IMR-90 (cell line): Measurements from ENCODE around the gene PRKCA. TPM values are rescaled to one million over a fixed set of nuclear protein-coding genes. Genes with fewer than 3 reads are reported as not detected.

Experiments
- ATAC-seq: fragments of 200-7000 bp; cut with Tn5 transposase; 2 replicates; pipeline ENCODE4 v1.9.1; 2020; ENCODE audit warnings: low read depth, mild to moderate bottlenecking, moderate library complexity
- BruUV-seq: library from RNA; stranded (reverse); fragments of 400-500 nt; replicated peaks from 2 replicates; lab custom pipeline; 2021; lab: Mats Ljungman, UMichigan
- CTCF ChIA-PET: fragments of 300-600 bp; formaldehyde crosslinking; extraction: SDS; loops from one replicate; lab custom pipeline; 2021; ENCODE audit warnings: antibody characterized with exemption; lab: Yijun Ruan, JAX
- POLR2A ChIA-PET: fragments of 300-600 bp; sonication (Branson Sonifier 250); formaldehyde crosslinking; loops from one replicate; lab custom pipeline; 2022; ENCODE audit warnings: antibody characterized with exemption; ENCODE audit not compliant: unreplicated experiment; lab: Charles Lee
- DNase-seq: peaks from one replicate; pipeline ENCODE4 v3.0.0; 2013
- H2AFZ ChIP-seq: replicated peaks from 2 replicates; pipeline ENCODE3; 2013; ENCODE audit warnings: low read length, mild to moderate bottlenecking; ENCODE audit not compliant: poor library complexity
- H2AK5ac ChIP-seq: 2 replicates; pipeline ENCODE4 v1.6.1; 2013; ENCODE audit warnings: low read depth, low read length, inconsistent platforms
- H2AK9ac ChIP-seq: replicated peaks from 2 replicates; pipeline ENCODE3; 2013; ENCODE audit warnings: mild to moderate bottlenecking, low read depth, low read length, moderate library complexity; ENCODE audit not compliant: poor library complexity
- H2BK120ac ChIP-seq: 2 replicates; pipeline ENCODE4 v1.6.1; 2013; ENCODE audit warnings: low read depth, low read length, inconsistent platforms
- H2BK15ac ChIP-seq: 3 replicates; pipeline ENCODE4 v1.6.1; 2013; ENCODE audit warnings: low read depth, low read length, inconsistent platforms
- H2BK20ac ChIP-seq: 2 replicates; pipeline ENCODE4 v1.6.1; 2013; ENCODE audit warnings: low read depth, mild to moderate bottlenecking, inconsistent platforms, low read length, moderate library complexity
- H2BK5ac ChIP-seq: 2 replicates; pipeline ENCODE4 v1.6.1; 2013; ENCODE audit warnings: mild to moderate bottlenecking, low read depth, low read length, inconsistent platforms; ENCODE audit not compliant: poor library complexity, severe bottlenecking
- H3K14ac ChIP-seq: replicated peaks from 2 replicates; pipeline ENCODE4 v1.6.1; 2013; ENCODE audit warnings: low read depth, low read length, inconsistent platforms
- H3K18ac ChIP-seq: 2 replicates; pipeline ENCODE4 v1.6.1; 2013; ENCODE audit warnings: low read depth, low read length, control low read depth
- H3K23ac ChIP-seq: 2 replicates; pipeline ENCODE4 v1.6.1; 2013; ENCODE audit warnings: low read depth, low read length, inconsistent platforms
- H3K27ac ChIP-seq: 2 replicates; pipeline ENCODE4 v1.5.1; 2013; ENCODE audit warnings: mild to moderate bottlenecking, control low read depth, low read length; ENCODE audit not compliant: insufficient read depth
- H3K27me3 ChIP-seq: 2 replicates; pipeline ENCODE4 v1.6.1; 2013; ENCODE audit warnings: low read length; ENCODE audit not compliant: control insufficient read depth, insufficient read depth
- H3K36me3 ChIP-seq: 2 replicates; pipeline ENCODE4 v1.6.1; 2013; ENCODE audit warnings: low read length, mixed read lengths; ENCODE audit not compliant: control insufficient read depth, insufficient read depth
- H3K4ac ChIP-seq: 2 replicates; pipeline ENCODE4 v1.6.1; 2013; ENCODE audit warnings: low read depth, low read length, inconsistent platforms
- H3K4me1 ChIP-seq: 2 replicates; pipeline ENCODE4 v1.6.1; 2013; ENCODE audit warnings: low read length, mixed read lengths; ENCODE audit not compliant: control insufficient read depth, insufficient read depth
- H3K4me2 ChIP-seq: 2 replicates; pipeline ENCODE4 v1.6.1; 2013; ENCODE audit warnings: low read depth, mild to moderate bottlenecking, control low read depth, low read length, moderate library complexity
- H3K4me3 ChIP-seq: 2 replicates; pipeline ENCODE4 v1.5.1; 2013; ENCODE audit warnings: low read depth, mild to moderate bottlenecking, control low read depth, low read length, moderate library complexity; ENCODE audit not compliant: insufficient read depth
- H3K56ac ChIP-seq: 2 replicates; pipeline ENCODE4 v1.6.1; 2013; ENCODE audit warnings: low read length, inconsistent platforms; ENCODE audit not compliant: insufficient read depth; ENCODE audit errors: extremely low read depth
- H3K79me1 ChIP-seq, 2 experiments: 2 replicates each; pipeline ENCODE4 v1.6.1; 2013; ENCODE audit warnings: low read length in 2 of 2, inconsistent platforms in 1 of 2, low read depth in 1 of 2
- H3K9ac ChIP-seq: 2 replicates; pipeline ENCODE4 v1.6.1; 2013; ENCODE audit warnings: low read depth, low read length, control low read depth
- H3K9me1 ChIP-seq: 2 replicates; pipeline ENCODE4 v1.6.1; 2013; ENCODE audit warnings: low read length, inconsistent platforms; ENCODE audit not compliant: insufficient read depth
- H3K9me3 ChIP-seq: 2 replicates; pipeline ENCODE4 v1.6.1; 2013; ENCODE audit warnings: low read length; ENCODE audit not compliant: control insufficient read depth, insufficient read depth
- H4K20me1 ChIP-seq: 2 replicates; pipeline ENCODE4 v1.6.1; 2013; ENCODE audit warnings: low read length, inconsistent platforms; ENCODE audit not compliant: insufficient read depth
- H4K5ac ChIP-seq: 2 replicates; pipeline ENCODE4 v1.6.1; 2013; ENCODE audit warnings: mild to moderate bottlenecking, low read depth, low read length, control low read depth
- H4K8ac ChIP-seq, 2 experiments: 2 replicates each; pipeline ENCODE4 v1.6.1; 2013; ENCODE audit warnings: low read depth in 2 of 2, low read length in 2 of 2, control low read depth in 1 of 2, inconsistent platforms in 1 of 2
- H4K91ac ChIP-seq: 2 replicates; pipeline ENCODE4 v1.6.1; 2013; ENCODE audit warnings: low read depth, low read length, inconsistent platforms; ENCODE audit not compliant: insufficient read depth
- CEBPB ChIP-seq: IDR thresholded peaks from 2 replicates; pipeline ENCODE4 v1.6.1; 2012; ENCODE audit warnings: low read depth, low read length, improper control_type of control experiment
- CHD1 ChIP-seq: IDR thresholded peaks from 2 replicates; pipeline ENCODE4 v1.6.1; 2012; ENCODE audit warnings: low read depth, low read length, improper control_type of control experiment
- CTCF ChIP-seq: conservative IDR thresholded peaks from 2 replicates; pipeline ENCODE4 v1.5.1; 2012; ENCODE audit warnings: mild to moderate bottlenecking, low read depth, low read length, improper control_type of control experiment
- ELK1 ChIP-seq: fragments of 150-350 bp; IDR thresholded peaks from 2 replicates; pipeline ENCODE4 v1.6.1; 2016; ENCODE audit warnings: low read depth, mild to moderate bottlenecking, low read length, moderate library complexity, borderline replicate concordance
- FOS ChIP-seq: fragments of 150-350 bp; IDR thresholded peaks from 2 replicates; pipeline ENCODE4 v1.6.1; 2016; ENCODE audit warnings: low read depth, low read length
- MAZ ChIP-seq: IDR thresholded peaks from 2 replicates; pipeline ENCODE4 v1.6.1; 2012; ENCODE audit warnings: low read depth, mild to moderate bottlenecking, low read length, improper control_type of control experiment, moderate library complexity, borderline replicate concordance
- MXI1 ChIP-seq: IDR thresholded peaks from 2 replicates; pipeline ENCODE4 v1.6.1; 2012; ENCODE audit warnings: low read depth, mild to moderate bottlenecking, low read length, moderate library complexity, borderline replicate concordance
- NFE2L2 ChIP-seq: fragments of 150-350 bp; IDR thresholded peaks from 2 replicates; pipeline ENCODE4 v1.6.1; 2016; ENCODE audit warnings: low read depth, mild to moderate bottlenecking, low read length
- RAD21 ChIP-seq: IDR thresholded peaks from 2 replicates; pipeline ENCODE4 v1.6.1; 2012; ENCODE audit warnings: low read length, improper control_type of control experiment
- RCOR1 ChIP-seq: IDR thresholded peaks from 2 replicates; pipeline ENCODE4 v1.6.1; 2012; ENCODE audit warnings: mild to moderate bottlenecking, low read length, improper control_type of control experiment; ENCODE audit not compliant: insufficient replicate concordance
- WGBS, 2 experiments: methylation state at CpG; one replicate each; pipeline versions ENCODE4 v1.1.5 to v1.1.7; 2013; ENCODE audit warnings: missing lambda C conversion rate in 2 of 2; ENCODE audit not compliant: insufficient read length in 1 of 2; ENCODE audit errors: extremely low coverage in 2 of 2; 5-methylcytosine and 5-hydroxymethylcytosine counted together
- dilution Hi-C: fragments of 300-500 bp; cut with HindIII; formaldehyde crosslinking; loops from one replicate; pipeline ENCODE4 v1.14.3; 2018; ENCODE audit warnings: low sequenced_read_pairs; ENCODE audit not compliant: unreplicated experiment
- in situ Hi-C: fragments of 300-500 bp; cut with MboI; formaldehyde crosslinking; loops from 3 replicates; pipeline ENCODE4 v1.14.3; 2019; ENCODE audit warnings: low sequenced_read_pairs, inconsistent platforms, mixed read lengths
- intact Hi-C: fragments of 100-400 bp; cut with micrococcal nuclease; formaldehyde crosslinking; loops from 2 replicates; pipeline ENCODE4 v1.10.0; 2022
- polyA plus RNA-seq, 3 experiments: library from polyadenylated mRNA; depleted of rRNA; stranded (reverse); fragments of >200 nt; gene quantifications; 2 replicates each; pipeline ENCODE4 v1.2.3, GENCODE V29; 2012; ENCODE audit warnings: low replicate concordance in 1 of 3
- total RNA-seq: library from RNA; depleted of rRNA; stranded (reverse); fragments of >200 nt; gene quantifications from 2 replicates; pipeline ENCODE4 v1.2.3, GENCODE V29; 2012

PRKCA gene
- total and polyA plus RNA-seq, 2 of the 4 experiments (the other 2 are of a cell fraction), result 31.0 to 46.0 TPM

GRCh38 chr17:66480802-66481201 is 178.4 kb downstream of the PRKCA start:
- no peak for TF ChIP-seq CTCF
- no peak for TF ChIP-seq CHD1
- no peak for TF ChIP-seq ELK1
- TF ChIP-seq MXI1, result no peak
- TF ChIP-seq MAZ, result no peak
- TF ChIP-seq NFE2L2, result no peak
- no peak for TF ChIP-seq RCOR1
- TF ChIP-seq RAD21, result no peak
- no peak for TF ChIP-seq FOS
- no peak for TF ChIP-seq CEBPB
- Histone ChIP-seq H3K14ac (no peak overlapping the region), H3K27ac (no peak overlapping the region), H4K91ac (no peak overlapping the region), H2BK120ac (no peak overlapping the region), H4K20me1 (0 out of 2 replicates have a peak, but pooled peaks cover 3% of the 10 kb centered on the region), H3K4me2 (no peak overlapping the region), H2AK5ac (no peak overlapping the region), H3K27me3 (no peaks in the 10 kb centered on the region), H3K36me3 (no peaks in the 10 kb centered on the region), H2AK9ac (no peak overlapping the region), H3K9me1 (peaks cover 17% of the 10 kb centered on the region), H3K9me3 (no peaks in the 10 kb centered on the region), H3K18ac (no peak overlapping the region), H3K56ac (no peak overlapping the region), H2BK15ac (no peak overlapping the region), H3K4me1 (peaks cover 6% of the 10 kb centered on the region), H3K79me1 (peaks cover 53 to 72% of the 10 kb centered on the region in 2 experiments), H2AFZ (no peak overlapping the region), H4K5ac (no peak overlapping the region), H3K23ac (no peak overlapping the region), H3K4ac (no peak overlapping the region), H4K8ac (no peak overlapping the region), H2BK5ac (no peak overlapping the region), H3K9ac (no peak overlapping the region), H2BK20ac (no peak overlapping the region), H3K4me3 (no peak overlapping the region)
- DNase-seq (no peak), ATAC-seq (no peak)
- in situ Hi-C loops, result no loop called here
- POLR2A ChIA-PET, result no interaction called here
- CTCF ChIA-PET, result interaction anchor here (0.8 to 1.1 kb wide), 2 partner anchors 27 to 224 kb away, joined by 3 to 5 read pairs; no protein-coding TSS in a partner anchor
- intact Hi-C loops, result no loop called here
- 80% methylated on average over 1 of the region's 7 CpGs; no CpG with 5 or more reads in 1 of the 2 experiments for WGBS, 2 experiments
- dilution Hi-C loops, result no loop called here
- no TSS peak for BruUV-seq
